Fibroblast of mammary gland (primary cell): ENCODE measurements around the gene DLEU7.

Source experiments
- DNase-seq: peaks from one replicate; pipeline ENCODE4 v3.0.0-alpha.2; 2010; ENCODE audit warnings: low read depth
- H3K4me3 ChIP-seq: 2 replicates; pipeline ENCODE4 v1.5.1; 2011; ENCODE audit warnings: low read depth, mild to moderate bottlenecking, low read length, moderate library complexity; ENCODE audit not compliant: control insufficient read depth
- CTCF ChIP-seq: conservative IDR thresholded peaks from 2 replicates; pipeline ENCODE4 v1.5.1; 2011; ENCODE audit warnings: low read depth, low read length, inconsistent platforms; ENCODE audit not compliant: control insufficient read depth, insufficient read depth

Gene DLEU7

GRCh38 chr13:50787316-50788195 is 55.9 kb downstream of the DLEU7 start:
- H3K4me3 ChIP-seq, result no peak overlapping the region
- no peak for DNase-seq
- TF ChIP-seq CTCF, result no peak

- no peak for DNase-seq
- no peak for TF ChIP-seq CTCF
These were observed 59.7 kb downstream of the DLEU7 start for GRCh38 chr13:50783717-50784290.

GRCh38 chr13:50783066-50783465 is 60.4 kb downstream of the DLEU7 start:
- H3K4me3 ChIP-seq, result no peak overlapping the region
- no peak for DNase-seq
- no peak for TF ChIP-seq CTCF

More at GRCh38 chr13:50783717-50784290, 59.7 kb downstream of the DLEU7 start:
- H3K4me3 ChIP-seq, result no peak overlapping the region

GRCh38 chr13:50780201-50781015 is 63.1 kb downstream of the DLEU7 start:
- no peak overlapping the region for H3K4me3 ChIP-seq
- no peak for TF ChIP-seq CTCF
- no peak for DNase-seq

- no peak for TF ChIP-seq CTCF
- no peak for DNase-seq
- H3K4me3 ChIP-seq, result no peak overlapping the region
These were observed 63.9 kb downstream of the DLEU7 start for GRCh38 chr13:50779443-50780200.
